ENCODE results near the gene MYH2.

MYH2 gene

DNA sequence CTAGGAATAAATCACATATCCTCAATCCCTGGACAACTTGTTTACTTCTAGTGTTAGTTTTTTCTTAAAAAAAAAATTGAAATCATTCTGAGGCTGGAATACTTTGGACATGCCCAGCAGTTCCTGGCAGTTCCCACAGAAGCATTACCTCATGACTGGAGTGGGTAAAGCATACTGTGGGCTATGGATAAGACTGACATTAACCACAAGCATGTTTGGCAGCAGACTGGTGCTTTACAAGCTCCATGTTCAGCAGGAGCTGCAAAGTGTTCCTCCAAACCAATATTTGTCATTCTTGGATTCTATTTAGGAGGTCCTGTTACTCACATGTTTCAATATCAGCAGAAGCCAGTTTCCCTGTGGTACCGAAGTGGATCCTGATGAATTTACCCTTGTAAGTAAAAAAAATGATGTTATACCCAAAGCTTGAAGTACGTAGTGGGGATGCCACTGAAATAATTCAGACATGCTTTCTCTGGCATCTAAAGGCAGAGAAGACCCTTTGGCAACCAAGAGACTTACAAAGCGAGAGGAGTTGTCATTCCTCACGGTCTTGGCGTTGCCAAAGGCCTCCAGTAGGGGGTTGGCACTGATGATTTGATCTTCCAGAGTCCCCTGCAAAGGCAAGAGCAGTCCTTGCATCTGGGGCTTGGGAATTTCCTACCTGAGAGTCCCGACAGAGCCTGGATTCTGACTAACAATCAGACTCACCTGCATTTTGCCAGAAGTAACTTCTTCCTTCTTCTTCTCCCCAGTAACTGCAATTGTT lies 36.0 kb downstream of the MYH2 start:
- DNase-seq, result no peak

DNA sequence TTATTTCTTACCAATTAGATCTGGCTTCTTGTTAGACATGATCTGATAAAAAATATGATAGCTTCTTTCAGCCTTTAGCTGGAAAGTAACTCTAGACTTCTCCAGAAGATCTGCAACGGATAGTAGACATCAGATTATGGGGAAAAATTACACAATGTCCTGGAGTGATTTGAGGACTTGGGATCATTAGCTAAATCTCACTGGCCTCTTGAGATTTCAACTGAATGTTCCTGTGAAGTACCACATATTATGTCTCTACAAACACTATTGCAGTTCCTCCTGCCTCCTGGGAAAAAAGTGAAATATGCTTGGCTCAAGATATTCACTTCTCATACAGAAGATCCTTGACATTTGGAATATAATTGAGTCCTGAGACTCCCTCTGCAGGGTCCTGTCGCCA lies 36.6 kb downstream of the MYH2 start:
- no peak for DNase-seq

DNA sequence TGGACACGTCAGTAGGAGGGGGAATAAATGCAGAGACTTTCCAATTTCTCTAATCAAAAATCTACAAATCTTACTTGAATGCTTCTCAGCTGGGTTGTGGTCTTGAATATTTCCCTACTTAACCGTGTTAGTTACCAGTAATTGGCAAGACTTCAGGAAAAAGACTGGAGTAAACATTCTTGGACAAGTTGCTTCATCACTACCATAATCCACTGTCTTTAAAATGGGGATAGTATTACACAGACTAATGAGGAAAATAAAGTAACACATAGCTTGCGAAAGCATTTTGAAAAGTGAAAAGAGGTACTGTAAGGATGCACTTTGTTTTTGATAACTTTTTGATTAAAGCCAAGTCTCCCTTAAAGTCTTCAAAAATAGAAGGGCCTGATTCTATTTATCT lies 49.5 kb downstream of the MYH2 start:
- no peak for DNase-seq

DNA sequence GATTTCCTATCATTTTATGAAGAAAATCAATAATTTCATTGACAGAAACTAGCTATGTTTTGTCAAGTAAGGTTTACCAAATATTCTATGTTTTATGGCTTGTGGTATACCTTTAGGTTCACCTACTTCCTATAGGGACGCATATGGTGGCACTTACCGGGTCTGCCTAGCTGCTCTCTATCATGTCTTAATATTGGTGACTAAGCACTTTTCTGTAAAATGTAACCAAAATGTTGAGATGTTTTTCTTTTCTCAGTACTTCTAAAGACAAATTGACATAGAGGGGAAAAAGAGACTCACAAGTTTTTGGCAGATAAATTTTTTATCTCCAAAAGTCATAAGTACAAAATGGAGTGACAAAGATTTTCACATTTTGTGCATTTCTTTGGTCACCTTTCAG lies 57.5 kb downstream of the MYH2 start:
- DNase-seq, result no peak

DNA sequence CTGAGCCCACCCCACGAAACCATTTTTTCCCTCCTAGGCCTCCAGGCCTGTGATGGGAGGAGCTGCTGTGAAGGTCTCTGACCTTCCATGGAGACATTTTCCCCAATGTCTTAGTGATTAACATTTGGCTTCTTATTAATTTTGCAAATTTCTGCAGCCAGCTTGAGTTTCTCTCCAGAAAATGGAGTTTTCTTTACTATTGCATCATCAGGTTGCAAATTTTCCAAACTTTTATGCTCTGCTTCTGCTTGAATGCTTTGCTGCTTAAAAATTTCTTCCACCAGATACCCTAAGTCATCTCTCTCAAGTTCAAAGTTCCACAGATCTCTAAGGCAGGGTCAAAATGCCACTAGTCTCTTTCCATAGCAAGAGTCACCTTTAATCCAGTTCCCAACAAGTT lies 67.2 kb downstream of the MYH2 start:
- no peak for DNase-seq

DNA sequence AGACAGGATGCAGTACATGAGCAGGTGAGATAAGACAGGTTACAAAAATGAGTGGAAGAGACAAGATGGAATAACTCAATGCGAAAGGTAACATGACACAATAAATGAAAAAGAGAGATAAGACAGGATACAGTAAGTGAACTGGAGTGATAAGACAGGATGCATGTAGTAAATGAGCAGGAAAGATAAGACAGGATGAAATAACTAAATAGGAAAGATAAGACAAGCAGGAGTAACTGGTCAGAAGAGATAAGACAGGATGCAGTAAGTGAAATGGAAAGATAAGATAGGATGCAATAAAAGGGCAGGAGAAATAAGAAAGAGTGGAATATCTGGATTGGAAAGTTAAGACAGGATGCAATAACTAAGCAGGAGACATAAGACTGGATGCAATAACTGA lies 71.8 kb downstream of the MYH2 start:
- DNase-seq, result no peak

DNA sequence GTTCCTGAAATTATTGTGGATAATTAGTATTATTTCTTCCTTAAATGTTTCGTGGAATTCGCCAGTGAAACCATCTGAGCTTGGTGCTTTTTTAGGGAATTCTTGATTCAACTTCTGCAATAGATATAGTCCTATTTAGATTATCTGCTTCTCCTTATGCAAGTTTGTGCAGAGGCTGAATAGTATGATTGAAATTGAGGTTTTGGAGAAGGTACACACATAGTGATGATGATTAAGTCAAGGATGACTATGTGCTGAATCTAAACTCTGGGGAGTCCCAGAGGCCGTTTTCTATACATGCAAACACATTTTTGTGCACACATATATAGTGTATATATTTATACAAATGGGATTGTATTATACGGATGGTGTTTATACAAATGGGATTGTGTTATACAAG lies 74.9 kb downstream of the MYH2 start:
- DNase-seq, result no peak

DNA sequence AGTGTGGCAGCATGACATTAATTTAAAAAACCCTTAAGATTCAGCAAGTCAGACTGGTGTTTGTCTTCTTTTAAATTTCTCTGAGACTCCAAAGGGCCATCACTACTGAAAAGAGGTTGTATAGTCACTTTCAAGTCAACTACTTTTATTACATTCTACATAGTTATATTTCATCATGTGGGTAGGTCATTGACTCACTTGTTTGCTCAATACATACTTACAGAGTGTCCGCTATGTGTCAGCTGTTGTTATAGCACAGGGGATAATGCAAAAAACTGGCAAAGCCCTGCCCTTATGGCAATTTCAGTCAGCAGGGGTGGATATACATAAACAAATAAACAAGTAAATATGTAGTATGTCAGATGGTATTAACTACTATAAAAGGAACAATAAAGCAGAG lies 77.6 kb downstream of the MYH2 start:
- no peak for DNase-seq
